Measurements from ENCODE around the gene IER3. TPM values are rescaled to one million over a fixed set of nuclear protein-coding genes. Genes with fewer than 3 reads are reported as not detected.

The IER3 gene
- total RNA-seq, 1 donor from 2014 or later = 4.8 TPM

DNA sequence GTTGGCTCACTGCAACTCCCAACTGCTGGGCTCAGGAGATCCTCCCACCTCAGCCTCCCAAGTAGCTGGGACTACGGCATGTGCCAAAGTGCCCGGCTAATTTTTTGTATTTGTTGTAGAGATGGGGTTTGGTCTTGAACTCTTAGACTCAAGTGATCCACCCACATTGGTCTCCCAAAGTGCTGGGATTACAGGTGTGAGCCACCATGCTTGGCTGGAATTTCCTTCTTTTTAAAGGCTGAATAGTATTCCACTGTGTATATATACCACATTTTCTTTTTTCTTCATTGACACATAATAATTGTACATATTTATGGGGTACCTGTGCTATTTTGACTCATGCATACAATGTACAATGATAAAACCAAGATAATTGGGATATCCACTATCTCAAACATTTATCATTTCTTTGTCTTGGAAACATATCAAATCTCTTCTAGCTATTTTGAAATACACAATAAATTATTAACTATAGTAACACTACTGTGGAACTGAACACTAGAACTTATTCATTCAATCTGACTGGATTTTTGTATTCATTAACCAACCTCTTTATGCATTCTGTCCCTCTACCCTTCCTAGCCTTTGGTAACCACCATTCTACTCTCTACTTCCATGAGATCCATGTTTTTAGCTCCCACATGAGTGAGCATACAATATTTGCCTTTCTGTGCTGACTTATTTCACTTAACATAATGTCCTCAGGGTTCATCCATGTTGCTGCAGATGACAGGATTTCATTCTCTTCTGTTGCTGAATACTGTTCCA lies 35.1 kb downstream of the IER3 start:
- TF ChIP-seq, protein P1, sequence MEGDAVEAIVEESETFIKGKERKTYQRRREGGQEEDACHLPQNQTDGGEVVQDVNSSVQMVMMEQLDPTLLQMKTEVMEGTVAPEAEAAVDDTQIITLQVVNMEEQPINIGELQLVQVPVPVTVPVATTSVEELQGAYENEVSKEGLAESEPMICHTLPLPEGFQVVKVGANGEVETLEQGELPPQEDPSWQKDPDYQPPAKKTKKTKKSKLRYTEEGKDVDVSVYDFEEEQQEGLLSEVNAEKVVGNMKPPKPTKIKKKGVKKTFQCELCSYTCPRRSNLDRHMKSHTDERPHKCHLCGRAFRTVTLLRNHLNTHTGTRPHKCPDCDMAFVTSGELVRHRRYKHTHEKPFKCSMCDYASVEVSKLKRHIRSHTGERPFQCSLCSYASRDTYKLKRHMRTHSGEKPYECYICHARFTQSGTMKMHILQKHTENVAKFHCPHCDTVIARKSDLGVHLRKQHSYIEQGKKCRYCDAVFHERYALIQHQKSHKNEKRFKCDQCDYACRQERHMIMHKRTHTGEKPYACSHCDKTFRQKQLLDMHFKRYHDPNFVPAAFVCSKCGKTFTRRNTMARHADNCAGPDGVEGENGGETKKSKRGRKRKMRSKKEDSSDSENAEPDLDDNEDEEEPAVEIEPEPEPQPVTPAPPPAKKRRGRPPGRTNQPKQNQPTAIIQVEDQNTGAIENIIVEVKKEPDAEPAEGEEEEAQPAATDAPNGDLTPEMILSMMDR (IDR thresholded peaks at IDR 0.05; ENCODE audit: unreplicated experiment) = no peak
- Mint-ChIP-seq H3K27ac (ENCODE audit: unreplicated experiment) (no peak overlapping the region), H3K9me3 (ENCODE audit: unreplicated experiment) (no peaks in the 10 kb centered on the region), H3K36me3 (ENCODE audit: low read depth, unreplicated experiment) (peaks cover 60% of the 10 kb centered on the region), H3K27me3 (ENCODE audit: unreplicated experiment) (peaks cover 4% of the 10 kb centered on the region), H3K4me1 (ENCODE audit: unreplicated experiment) (peaks cover 7% of the 10 kb centered on the region), H3K4me3 (ENCODE audit: unreplicated experiment) (peak overlapping the region; percentile 17)
- no peak for DNase-seq (ENCODE audit: low spot score)

GRCh38 chr6:30707281-30707850 lies 37.0 kb downstream of the IER3 start:
- Mint-ChIP-seq H3K36me3 (ENCODE audit: low read depth, unreplicated experiment) (peaks cover 63% of the 10 kb centered on the region), H3K27me3 (ENCODE audit: unreplicated experiment) (peaks cover 5% of the 10 kb centered on the region), H3K4me3 (ENCODE audit: unreplicated experiment) (peak overlapping the region; percentile 52), H3K27ac (ENCODE audit: unreplicated experiment) (peak overlapping the region; percentile 34), H3K9me3 (ENCODE audit: unreplicated experiment) (no peaks in the 10 kb centered on the region), H3K4me1 (ENCODE audit: unreplicated experiment) (peaks cover 7% of the 10 kb centered on the region)
- DNase-seq (ENCODE audit: low spot score) = no peak
- TF ChIP-seq, protein P1 (IDR thresholded peaks at IDR 0.05; ENCODE audit: unreplicated experiment) = no peak

GRCh38 chr6:30705620-30706019 lies 38.7 kb downstream of the IER3 start:
- H3K4me1 Mint-ChIP-seq (ENCODE audit: unreplicated experiment) = peaks cover 7% of the 10 kb centered on the region
- H3K4me3 Mint-ChIP-seq (ENCODE audit: unreplicated experiment) = peak overlapping the region; percentile 33
- no peak overlapping the region for H3K27ac Mint-ChIP-seq (ENCODE audit: unreplicated experiment)
- TF ChIP-seq, protein P1 (IDR thresholded peaks at IDR 0.05; ENCODE audit: unreplicated experiment) = no peak
- H3K27me3 Mint-ChIP-seq (ENCODE audit: unreplicated experiment) = peaks cover 7% of the 10 kb centered on the region
- H3K36me3 Mint-ChIP-seq (ENCODE audit: low read depth, unreplicated experiment) = peaks cover 51% of the 10 kb centered on the region
- no peak for DNase-seq (ENCODE audit: low spot score)
- no peaks in the 10 kb centered on the region for H3K9me3 Mint-ChIP-seq (ENCODE audit: unreplicated experiment)

- Mint-ChIP-seq H3K36me3 (ENCODE audit: low read depth, unreplicated experiment) (peaks cover 50% of the 10 kb centered on the region), H3K27me3 (ENCODE audit: unreplicated experiment) (peaks cover 7% of the 10 kb centered on the region), H3K4me1 (ENCODE audit: unreplicated experiment) (peaks cover 11% of the 10 kb centered on the region), H3K4me3 (ENCODE audit: unreplicated experiment) (peak overlapping the region; percentile 71), H3K9me3 (ENCODE audit: unreplicated experiment) (no peaks in the 10 kb centered on the region), H3K27ac (ENCODE audit: unreplicated experiment) (peak overlapping the region; percentile 48)
- DNase-seq (ENCODE audit: low spot score) = no peak
- TF ChIP-seq, protein P1 (IDR thresholded peaks at IDR 0.05; ENCODE audit: unreplicated experiment) = no peak
Observed at GRCh38 chr6:30703821-30704220, 40.5 kb downstream of the IER3 start.

- Mint-ChIP-seq H3K4me3 (ENCODE audit: unreplicated experiment) (peak overlapping the region; percentile 66), H3K36me3 (ENCODE audit: low read depth, unreplicated experiment) (peaks cover 46% of the 10 kb centered on the region), H3K27me3 (ENCODE audit: unreplicated experiment) (peaks cover 7% of the 10 kb centered on the region), H3K4me1 (ENCODE audit: unreplicated experiment) (peaks cover 9% of the 10 kb centered on the region), H3K9me3 (ENCODE audit: unreplicated experiment) (no peaks in the 10 kb centered on the region), H3K27ac (ENCODE audit: unreplicated experiment) (no peak overlapping the region)
- no peak for DNase-seq (ENCODE audit: low spot score)
- TF ChIP-seq, protein P1 (IDR thresholded peaks at IDR 0.05; ENCODE audit: unreplicated experiment) = no peak
Observed at GRCh38 chr6:30703011-30703410, 41.3 kb downstream of the IER3 start.
